ENCODE results near the gene MB. TPM values are rescaled to one million over a fixed set of nuclear protein-coding genes. Genes with fewer than 3 reads are reported as not detected.

The MB gene
- total RNA-seq, 1 donor from 2014 or later: not detected

DNA sequence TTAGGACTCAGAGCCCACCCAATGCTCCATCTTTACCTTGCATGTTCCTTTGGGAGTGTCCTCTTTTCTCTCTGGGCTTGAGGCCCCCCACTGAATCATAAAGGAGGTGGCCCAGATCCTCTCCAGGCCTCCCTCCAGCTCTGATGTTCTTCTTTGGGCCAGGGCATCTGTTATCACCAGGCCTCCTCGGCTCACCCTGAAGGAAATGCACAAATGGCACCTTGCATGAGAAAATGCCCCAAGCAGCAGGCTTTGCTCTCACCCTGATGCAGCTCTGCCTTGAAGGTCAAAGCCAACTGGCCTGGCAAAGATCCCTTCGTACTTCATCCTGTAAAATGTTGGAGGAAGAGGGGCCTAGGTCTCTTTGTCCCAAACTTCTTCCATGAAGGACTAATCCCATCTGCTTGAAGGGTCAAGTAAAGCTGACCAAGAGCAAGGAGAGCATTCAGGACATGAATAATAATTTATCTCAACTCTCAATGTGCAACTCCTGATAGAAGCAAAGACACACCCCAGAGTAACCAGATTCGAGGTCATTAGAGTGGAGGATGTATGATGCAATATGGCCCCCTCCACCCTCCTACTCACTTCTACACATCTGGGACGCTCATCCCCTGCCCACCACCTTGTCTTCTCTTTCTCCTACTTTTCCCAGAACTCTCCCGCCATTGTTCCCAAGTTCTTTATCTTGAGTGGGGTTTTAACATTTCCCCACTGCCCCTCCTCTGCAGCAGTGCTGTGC is 40.6 kb upstream of the MB start:
- H3K4me3 ChIP-seq (ENCODE audit: low read depth, low read length): no peak overlapping the region
- TF ChIP-seq, protein P1, sequence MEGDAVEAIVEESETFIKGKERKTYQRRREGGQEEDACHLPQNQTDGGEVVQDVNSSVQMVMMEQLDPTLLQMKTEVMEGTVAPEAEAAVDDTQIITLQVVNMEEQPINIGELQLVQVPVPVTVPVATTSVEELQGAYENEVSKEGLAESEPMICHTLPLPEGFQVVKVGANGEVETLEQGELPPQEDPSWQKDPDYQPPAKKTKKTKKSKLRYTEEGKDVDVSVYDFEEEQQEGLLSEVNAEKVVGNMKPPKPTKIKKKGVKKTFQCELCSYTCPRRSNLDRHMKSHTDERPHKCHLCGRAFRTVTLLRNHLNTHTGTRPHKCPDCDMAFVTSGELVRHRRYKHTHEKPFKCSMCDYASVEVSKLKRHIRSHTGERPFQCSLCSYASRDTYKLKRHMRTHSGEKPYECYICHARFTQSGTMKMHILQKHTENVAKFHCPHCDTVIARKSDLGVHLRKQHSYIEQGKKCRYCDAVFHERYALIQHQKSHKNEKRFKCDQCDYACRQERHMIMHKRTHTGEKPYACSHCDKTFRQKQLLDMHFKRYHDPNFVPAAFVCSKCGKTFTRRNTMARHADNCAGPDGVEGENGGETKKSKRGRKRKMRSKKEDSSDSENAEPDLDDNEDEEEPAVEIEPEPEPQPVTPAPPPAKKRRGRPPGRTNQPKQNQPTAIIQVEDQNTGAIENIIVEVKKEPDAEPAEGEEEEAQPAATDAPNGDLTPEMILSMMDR (conservative IDR thresholded peaks at IDR 0.05; ENCODE audit: low read depth, low read length): no peak
- no peak for DNase-seq (ENCODE audit: low read depth)

DNA sequence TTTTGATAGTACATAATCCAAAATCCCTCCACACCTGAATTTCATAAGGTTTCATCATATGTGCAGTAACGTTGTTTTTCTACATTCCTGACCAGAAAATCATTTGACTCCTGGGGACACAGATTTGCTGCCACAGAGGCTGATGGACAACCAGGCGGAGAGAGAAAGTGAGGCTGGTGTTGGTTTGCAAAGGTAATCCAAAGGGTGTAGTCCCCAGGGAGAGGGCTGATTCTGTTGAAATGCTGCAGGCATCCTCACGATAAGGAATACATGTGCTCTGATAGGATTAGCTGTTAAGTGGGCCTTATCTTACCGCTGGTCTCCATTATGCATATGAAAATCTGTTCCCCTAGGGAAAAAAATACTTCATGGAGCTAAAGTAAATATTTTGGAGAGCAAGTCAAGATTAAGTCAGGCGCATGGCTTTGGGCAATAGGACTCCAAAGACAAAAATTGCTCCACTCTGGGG is 39.2 kb upstream of the MB start:
- H3K4me3 ChIP-seq (ENCODE audit: low read depth, low read length): no peak overlapping the region
- DNase-seq (ENCODE audit: low read depth): no peak
- TF ChIP-seq, protein P1 (conservative IDR thresholded peaks at IDR 0.05; ENCODE audit: low read depth, low read length): no peak

DNA sequence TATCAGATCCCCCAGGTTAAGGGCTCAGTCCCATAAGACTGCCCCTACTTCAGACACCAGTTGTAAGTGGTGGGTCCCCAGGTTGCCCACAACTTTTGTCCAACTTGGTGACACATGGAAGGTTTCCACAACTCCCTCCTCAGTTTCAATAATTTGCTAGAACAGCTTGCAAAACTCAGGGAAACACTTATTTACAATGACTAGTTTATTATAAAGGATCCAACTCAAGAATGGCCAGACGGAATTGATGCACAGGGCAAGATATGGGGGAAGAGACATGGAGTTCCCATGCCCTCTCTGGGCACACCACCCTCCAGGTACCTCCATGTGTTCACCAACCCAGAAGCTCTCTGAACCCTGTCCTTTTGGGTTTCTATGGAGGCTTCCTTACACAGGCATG is 36.7 kb upstream of the MB start:
- no peak for DNase-seq (ENCODE audit: low read depth)
- no peak overlapping the region for H3K4me3 ChIP-seq (ENCODE audit: low read depth, low read length)
- TF ChIP-seq, protein P1 (conservative IDR thresholded peaks at IDR 0.05; ENCODE audit: low read depth, low read length): no peak

DNA sequence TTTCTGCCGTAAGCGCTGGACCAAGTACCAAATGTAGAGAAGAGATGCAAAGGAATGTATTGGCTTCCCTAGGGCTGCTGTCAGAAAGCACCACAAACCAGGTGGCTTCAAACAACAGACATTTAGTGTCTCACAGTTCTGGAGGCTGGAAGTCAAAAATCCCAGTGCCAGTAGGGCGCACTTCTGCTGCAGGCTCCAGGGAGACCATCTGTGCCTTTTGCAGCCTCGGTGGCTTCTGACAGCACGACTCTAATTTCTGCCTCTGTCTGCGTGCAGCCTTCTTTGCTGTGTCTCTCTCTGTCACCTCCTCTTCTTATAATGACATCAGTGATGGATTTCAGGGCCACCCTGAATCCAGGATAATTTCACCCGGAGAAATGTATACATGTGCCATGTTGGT is 34.0 kb upstream of the MB start:
- DNase-seq (ENCODE audit: low read depth): no peak
- TF ChIP-seq, protein P1 (conservative IDR thresholded peaks at IDR 0.05; ENCODE audit: low read depth, low read length): no peak
- no peak overlapping the region for H3K4me3 ChIP-seq (ENCODE audit: low read depth, low read length)

DNA sequence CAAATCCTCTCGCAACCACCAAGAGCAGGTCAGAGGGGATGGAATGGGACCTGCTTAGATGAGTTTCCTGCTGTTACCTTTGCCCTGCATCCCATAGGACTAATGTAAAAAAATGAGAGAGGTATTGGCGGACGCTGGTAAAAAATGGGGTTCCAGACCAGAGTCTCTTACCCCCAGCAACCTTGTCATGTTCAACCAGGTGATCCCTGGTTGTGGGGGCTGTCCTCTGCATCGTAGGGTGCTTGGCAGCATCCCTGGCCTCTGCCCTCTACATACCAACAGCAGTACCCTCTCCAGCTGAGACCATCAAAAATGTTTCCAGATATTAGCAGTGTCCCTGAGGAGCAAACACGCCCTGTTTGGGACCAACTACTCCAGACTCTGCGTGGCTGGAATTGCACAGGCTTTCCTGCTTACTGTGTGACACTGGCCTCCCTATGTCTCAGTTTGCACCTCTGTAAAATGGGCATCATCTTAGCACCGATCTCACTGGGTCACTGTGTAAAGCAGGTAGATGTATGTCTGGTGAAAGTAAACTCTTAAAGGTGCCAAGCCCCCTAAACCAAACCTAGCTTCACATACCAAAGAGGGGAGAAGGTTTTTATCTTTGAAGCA is 32.6 kb upstream of the MB start:
- peak overlapping the region; percentile 75 for H3K4me3 ChIP-seq (ENCODE audit: low read depth, low read length)
- TF ChIP-seq, protein P1 (conservative IDR thresholded peaks at IDR 0.05; ENCODE audit: low read depth, low read length): no peak
- no peak for DNase-seq (ENCODE audit: low read depth)

DNA sequence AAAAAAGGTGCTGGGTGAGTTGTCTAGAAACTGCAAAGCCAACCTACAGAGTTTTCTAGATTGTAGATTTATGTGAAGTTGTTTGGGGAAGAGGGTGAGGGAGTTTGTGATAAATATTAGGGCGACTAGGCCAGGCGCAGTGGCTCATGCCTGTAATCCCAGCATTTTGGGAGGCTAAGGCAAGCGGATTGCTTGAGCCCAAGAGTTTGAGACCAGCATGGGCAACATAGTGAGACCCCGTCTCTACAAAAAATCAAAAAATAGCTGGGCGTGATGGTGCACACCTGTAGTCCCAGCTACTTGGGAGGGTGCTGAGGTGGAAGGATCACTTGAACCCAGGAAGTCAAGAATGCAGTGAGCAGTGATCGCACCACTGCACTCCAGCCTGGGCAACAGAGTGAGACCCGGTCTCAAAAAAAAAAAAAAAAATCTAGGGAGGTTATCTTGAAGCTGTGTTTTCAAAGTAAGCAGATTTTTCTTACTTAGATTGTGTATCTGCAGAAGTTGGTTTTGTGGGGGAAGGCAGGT is 32.0 kb upstream of the MB start:
- H3K4me3 ChIP-seq (ENCODE audit: low read depth, low read length): peak overlapping the region; percentile 75
- TF ChIP-seq, protein P1 (conservative IDR thresholded peaks at IDR 0.05; ENCODE audit: low read depth, low read length): no peak
- DNase-seq (ENCODE audit: low read depth): no peak
